NCI-H1436 treated with DMSO at 0.1 percent for 48 hours (cell line): Measurements from ENCODE around the gene GMCL2.
"Not testable (repeated sequence)": the region's sequence is repeated elsewhere in the genome, so short reads cannot be mapped to it uniquely, and the experiment has no call there.

Experiments
- DNase-seq: peaks from one replicate; lab custom pipeline; 2025; lab: John Stamatoyannopoulos, UW

GMCL2 gene, protein sequence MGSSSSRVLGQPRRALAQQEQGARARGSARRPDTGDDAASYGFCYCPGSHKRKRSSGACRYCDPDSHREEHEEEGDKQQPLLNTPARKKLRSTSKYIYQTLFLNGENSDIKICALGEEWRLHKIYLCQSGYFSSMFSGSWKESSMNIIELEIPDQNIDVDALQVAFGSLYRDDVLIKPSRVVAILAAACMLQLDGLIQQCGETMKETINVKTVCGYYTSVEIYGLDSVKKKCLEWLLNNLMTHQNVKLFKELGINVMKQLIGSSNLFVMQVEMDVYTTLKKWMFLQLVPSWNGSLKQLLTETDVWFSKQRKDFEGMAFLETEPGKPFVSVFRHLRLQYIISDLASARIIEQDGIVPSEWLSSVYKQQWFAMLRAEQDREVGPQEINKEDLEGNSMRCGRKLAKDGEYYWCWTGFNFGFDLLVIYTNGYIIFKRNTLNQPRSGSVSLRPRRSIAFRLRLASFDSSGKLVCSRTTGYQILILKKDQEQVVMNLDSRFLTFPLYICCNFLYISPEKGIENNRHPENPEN

DNA sequence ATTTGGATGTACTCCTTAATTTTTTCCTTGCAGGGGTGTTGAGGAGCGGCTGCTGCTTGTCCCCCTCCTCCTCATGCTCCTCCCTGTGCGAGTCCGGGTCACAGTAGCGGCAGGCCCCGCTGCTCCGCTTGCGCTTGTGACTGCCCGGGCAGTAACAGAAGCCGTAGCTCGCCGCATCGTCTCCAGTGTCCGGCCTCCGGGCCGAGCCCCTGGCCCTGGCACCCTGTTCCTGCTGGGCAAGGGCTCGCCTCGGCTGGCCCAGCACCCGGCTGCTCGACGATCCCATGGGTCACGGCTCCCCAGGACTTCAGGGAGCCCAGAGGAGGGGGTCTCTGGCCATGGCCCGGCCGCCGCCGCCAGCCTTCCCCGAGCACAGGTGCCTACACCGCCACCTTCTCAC, at the start of gene GMCL2:
GMCL2 (minus strand) TSS at position 358 of the 400 bp plus-strand sequence; CDS start at position 286, 72 bp downstream.
- no peak for DNase-seq

DNA sequence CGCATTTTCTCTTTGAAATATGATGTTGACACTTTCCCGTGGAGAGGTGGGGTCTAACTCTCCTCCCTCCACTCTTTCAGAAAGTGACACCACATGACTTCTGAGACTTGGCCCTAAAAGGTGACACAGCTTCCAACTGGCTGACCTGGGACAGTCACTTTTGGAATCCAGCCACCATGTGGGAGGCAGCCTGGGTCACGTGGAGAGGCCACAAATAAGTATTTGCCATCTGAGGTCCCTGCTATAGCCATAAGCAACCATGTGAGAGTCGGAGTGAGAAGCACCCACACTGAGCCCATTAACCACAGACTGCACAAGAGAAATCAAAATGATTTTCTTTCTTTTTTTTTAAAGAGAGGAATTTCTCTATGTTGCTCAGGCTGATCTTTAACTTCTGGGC, 49.5 kb upstream of the GMCL2 start:
- no peak for DNase-seq

DNA sequence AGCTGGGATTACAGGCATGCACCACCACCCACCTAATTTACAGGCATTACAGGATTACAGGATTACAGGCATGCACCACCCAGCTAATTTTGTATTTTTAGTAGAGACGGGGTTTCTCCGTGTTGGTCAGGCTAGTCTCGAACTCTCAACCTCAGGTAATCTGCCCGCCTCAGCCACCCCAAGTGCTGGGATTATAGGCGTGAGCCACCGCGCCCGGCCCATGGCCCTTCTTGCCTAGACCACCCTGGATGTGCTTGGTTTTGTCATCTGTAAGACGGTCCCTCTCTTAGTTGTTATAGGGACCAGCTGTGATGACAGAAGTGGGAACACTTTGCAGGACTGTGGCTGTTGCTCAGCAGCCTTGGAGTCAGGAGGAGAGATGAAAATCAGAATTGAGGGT, 49.0 kb upstream of the GMCL2 start:
- no peak for DNase-seq

DNA sequence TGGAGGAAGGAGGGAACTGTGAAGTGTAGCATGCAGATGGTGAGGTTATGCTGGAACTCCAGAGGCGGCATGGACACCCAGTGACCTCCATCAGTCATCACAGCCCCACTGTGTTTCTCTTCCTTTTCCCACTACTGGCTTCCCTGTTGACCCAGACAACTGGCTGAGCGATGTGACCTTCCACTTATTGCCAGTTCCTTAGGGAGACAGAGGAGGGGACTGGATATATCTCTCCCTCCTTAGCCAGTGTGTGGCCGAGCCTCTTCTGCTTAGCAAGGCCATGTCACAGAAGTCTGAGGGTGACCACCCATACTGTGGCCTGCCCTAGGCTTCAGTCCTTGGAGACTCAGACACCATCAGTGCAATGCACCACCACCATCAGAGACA, 48.4 kb upstream of the GMCL2 start:
- no peak for DNase-seq

DNA sequence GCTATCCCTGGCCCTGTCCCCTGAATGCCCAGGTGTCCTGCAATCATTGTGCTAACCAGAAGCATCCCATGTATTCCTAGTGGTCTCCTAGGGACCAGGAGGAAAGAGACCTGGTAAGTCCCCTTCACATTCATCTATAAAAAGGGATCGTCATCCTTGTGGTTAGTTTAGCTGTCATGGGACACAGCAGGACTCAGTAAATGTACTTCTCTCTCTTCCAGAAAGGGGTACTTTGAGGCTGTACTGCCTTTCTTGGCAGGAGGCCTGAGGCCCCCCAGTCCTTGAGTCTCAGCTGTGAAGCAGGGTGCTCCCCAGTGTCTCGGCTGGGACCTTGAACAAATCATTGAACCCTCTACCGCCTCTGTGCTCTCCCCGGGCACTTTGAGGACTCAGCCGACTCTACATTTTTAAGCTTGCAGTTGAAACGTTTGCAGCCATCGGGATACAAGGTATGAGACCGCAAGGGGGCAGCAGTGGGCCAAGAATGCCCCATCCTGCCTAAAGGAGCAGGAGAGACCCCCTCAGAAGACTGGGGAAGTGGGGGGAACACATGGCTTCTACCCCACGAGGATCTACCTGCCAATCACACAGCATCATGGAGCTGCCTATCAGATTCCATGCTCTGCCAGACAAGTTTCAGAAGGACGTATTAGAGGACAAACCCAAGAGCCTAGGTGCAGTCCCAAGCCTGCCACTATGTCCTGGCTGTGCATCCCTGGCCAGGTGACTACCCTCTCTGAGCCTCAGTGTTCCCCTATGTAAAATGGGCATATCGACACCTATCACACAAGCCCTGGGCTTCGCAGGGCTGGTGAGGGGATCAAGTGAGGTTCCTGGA, 47.8 kb upstream of the GMCL2 start:
- no peak for DNase-seq

DNA sequence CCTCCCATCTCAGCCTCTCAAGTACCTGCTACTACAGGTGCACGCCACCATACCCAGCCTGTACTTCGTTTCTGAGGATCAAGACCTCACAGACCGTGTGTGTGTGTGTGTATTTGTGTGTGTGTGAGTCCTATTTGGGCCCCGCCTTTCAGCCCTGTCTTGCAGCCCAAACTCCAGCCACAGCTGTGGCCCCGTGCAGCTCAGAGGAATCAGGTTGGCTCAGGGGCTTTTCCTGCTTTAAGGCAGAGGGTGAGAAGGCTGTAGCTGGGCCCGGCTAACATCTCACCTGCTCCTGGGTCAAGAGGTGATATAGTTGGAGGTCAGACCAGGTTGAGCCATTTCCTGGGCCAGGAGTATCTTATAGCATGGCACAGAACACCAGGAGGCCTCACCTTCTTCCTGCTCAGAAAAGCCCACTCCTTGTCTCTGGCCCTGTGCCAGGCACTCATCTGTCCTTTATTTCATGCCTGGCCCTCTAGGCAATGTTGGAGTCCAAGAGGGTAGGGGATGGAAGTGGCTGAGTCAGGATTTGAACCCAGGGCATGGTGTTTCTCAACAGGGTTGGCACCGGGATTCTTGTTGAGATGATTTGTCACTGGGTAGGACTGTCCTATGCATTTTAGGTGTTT, 47.1 kb upstream of the GMCL2 start:
- no peak for DNase-seq

DNA sequence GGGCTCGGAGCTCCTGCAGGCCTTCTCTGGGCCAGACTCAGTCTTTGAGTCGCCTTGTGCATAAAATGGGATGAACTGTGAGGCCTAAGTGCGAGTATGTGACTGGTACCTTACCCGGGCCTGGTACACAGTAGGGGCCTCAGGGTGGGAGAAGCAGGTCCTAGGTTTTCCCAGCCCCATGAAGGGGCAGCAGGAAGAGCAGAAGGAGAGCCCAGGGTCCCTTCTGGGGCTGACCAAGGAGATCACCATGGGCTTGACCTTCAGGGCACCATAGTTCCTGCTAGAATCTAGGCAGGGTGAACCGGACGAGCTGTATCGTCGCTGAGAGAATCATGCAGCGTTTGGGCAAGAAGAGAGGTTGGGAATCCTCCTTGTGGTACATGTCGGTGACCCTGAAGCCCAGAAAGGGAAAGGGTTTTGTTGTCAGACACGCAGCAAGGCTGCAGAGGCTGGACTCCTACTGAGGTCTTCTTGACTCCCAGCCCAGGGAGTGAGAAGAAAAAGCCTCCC, 45.8 kb upstream of the GMCL2 start:
- DNase-seq: no peak

DNA sequence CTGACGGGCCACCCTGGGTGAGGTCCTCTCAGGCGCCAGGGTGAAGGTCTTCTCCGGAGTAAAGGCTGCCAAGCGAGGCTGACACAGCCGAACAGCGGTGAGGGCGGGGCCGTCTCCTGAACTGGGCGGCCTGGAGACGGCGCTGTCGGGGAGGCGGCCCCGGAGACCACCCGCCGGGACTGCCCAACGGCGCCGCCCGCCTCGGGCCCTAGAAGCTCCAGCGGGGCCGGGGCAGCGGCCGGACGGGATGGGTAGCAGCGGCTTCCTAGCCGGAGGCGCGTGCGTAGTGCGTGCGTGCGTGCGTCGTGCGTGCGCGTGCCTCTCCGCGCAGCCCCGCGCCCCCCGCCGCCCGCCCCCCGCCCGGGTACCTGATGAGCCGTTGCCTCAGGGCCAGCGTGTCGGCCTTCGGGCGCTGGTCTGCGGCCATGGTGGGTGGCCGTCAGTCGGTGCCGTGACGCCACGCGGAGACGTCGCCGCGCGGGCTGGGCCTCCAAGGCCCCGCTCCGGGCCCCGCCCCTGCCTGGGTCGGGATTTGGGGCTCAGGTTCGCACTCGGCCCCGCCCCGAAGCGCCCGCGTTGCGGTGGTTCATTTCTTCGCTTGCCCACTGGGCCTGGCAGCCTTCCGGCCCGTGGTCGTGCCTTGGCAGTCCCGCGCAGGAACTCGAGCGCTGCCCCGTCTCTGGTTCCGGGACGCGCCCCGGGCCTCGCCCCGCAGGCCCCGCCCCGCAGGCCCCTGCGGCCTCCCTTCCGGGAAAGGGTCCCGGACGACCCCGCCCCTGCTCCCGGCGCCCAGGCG, 45.2 kb upstream of the GMCL2 start, which contains the start of gene PHYKPL:
PHYKPL (minus strand) TSS at position 679 of the 796 bp plus-strand sequence; CDS start at position 427, 252 bp downstream.
- no peak for DNase-seq

DNA sequence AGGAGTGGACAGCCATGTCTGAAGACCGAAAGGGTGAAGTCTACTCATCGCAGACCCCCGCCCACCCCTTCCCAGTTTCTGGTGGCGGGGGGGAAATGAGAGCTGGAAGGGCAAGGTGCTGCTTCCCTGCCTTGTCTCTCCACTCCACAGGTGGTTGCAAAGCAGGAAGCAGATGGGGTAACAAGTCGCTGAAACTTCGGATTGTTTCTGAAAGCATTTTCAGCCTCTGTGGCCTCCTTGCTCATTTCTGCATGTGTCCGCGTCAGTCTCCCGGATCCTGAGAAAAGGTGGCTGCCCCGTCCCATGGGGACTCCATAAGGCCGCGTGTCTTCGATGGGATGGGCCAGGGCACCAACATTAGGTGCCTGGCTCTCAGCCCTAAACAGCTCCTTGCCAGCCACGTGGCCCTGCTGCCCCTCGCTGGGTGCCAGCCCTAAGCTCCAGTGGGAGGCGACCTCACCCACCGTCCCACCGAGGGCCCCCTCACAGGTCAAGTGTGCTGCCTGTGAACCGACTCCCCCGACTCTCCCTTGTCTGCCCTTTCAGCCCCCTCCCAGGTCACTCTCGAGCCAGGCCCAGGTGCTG, 44.5 kb upstream of the GMCL2 start:
- no peak for DNase-seq

DNA sequence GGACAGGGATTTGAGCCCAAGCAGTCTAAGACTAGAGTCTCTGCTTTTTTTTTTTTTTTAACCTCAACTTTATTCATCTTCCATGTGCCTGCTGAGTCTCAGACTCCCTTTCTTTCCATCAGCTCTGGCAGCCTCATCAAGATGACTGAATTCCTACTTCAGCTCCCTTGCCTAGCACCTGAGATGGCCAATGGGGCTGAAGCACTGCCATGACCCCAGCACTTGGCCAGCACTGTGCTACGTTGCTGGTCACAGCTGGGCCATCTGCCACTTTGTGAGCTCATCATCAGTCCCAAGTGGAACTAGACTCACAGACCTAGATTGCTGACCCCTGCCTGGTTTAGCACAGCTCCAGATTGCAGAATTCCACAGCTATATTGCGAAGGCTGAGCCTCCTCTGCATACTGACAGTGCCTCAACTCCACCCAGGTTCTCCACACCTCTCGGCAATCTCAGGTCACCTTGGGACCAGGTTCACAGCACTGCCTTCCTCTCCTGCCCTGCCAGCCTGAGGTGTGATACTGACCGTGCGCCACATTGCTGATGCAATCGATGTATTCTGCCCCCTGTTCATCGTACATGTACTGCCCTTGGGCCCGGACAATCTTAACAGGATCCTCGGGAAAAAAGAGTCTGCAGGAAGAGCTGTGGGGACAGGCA, 43.8 kb upstream of the GMCL2 start:
- no peak for DNase-seq

DNA sequence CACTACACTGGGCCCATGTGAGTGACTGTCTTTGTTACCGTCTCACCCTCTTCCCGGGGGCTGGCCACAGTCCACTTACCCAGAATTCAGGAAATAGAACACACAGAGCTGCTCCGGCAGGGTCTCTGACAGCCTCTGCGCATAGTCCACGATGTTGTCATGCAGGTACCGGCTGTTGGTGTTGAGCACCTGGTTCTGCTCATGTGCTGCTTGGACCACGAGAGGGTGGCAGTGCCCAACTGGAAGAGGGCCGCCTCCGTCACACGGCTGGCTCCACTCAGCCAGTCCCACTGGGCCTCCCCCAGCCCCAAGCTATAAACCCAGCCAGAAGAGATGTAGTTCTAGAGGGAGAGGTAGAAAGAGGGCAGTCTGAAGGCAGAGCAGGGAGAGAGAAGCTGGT, 42.7 kb upstream of the GMCL2 start:
- DNase-seq: no peak

DNA sequence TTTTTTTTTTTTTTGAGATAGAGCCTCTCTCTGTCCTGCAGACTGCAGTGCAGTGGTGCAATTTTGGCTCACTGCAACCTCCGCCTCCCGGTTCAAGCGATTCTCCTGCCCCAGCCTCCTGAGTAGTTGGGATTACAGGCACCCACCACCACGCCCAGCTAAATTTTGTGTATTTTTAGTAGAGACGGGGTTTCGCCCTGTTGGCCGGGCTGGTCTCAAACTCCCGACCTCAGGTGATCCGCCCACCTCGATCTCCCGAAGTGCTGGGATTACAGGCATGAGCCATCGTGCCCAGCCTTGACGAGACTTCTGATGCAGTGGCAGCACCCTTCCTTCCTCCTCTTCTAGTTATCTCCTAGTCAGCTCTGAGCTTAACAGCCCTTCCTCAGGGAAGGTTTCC, 41.9 kb upstream of the GMCL2 start:
- not testable (repeated sequence) for DNase-seq

DNA sequence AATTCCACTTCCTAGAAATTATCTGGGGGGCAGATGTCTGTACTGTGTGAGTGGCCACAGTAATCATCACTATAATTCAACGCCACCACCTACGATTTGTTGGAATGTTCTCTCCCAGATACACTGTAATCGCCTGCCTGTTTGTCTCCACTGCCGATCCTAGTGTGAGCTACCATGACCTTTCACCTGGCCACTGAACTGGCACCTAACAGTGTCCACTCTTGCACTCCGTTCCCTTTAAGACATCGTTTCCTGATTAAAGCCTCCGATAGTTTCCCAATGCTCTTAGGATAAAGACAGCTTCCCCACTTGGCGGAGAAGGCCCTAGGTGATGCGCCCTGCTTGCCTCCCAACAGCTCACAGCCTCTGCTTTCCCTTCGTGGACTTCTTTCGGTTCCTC, 41.4 kb upstream of the GMCL2 start:
- DNase-seq: no peak

DNA sequence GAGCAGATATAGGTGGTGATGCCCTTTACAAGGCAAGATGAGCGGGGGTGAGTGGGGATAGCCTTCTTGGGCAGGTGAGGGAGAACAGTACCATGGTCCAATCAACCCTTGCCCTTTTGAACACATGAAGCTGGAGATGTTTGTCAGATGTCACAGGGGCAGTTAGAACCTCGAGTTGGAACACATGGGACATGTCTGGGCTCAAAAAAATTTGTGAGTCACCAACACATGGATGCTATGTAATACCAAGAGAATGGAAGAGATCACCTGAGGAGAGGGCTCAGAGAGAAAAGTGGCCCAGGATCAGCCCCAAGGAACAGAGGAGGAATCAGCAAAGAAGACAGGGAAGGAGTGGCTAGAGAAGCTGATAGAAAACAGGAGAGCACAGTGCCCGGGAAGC, 40.8 kb upstream of the GMCL2 start:
- no peak for DNase-seq

DNA sequence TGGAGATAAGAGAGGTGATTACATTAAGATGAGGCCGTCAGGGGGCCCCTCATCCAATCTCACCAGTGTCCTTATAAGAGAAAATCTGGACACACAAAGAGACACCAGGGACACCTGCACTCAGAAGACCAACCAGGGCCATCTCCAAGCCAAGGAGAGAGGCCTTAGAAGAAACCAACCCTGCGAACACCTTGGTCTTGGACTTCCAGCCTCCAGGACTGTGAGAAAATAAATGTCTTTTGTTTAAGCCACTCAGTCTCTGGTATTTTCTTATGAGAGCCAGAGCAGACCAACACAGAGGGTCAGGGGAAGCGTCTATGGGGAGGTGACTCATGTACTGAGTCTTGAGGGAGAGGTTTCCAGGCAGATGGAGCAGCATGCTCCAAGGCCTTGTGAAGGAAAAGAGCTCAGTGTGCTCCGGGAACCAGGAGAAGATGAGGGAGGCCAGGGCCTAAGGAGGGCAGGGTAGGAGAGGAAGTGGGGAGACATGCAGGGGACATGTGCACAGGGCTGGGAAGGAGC, 40.0 kb upstream of the GMCL2 start:
- no peak for DNase-seq

DNA sequence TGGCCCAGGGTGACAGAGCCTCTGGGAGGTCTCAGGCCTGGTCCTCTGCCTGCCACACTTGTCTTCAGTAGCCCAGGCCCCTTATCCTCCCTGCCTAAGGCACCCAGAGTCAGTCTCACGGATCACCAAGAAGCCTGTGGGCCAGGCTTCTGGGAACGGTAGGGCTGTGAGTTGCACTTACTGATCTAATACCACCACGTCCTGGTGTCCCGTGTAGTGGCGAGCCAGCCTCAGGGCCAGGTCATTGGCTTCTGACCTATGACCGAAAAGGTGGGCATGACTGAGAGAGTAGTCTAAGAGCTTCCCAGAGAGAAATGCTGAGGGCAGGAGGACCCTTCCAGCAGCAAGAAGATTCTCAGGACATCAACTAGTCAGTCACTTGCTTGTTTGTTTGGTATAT, 38.0 kb upstream of the GMCL2 start:
- no peak for DNase-seq

DNA sequence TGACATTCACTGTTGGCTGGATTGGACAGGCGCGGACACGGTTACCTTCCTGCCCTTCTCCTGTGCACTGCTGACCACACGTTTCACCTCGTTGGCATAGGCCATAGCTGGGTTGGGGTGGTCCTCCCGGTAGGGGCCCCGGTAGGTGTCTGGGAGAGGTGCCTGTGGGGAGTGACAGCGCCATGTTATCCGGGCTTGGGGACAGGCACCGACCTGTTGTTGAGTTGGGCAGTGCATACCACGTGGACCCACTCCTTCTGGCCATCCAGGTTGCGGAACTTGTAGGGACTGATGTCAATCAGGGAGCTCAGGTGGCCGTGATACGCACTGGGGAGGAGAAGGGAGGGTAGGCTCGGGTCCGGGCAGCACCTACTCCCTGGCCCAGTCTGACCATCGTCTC, 37.2 kb upstream of the GMCL2 start:
- DNase-seq: no peak

DNA sequence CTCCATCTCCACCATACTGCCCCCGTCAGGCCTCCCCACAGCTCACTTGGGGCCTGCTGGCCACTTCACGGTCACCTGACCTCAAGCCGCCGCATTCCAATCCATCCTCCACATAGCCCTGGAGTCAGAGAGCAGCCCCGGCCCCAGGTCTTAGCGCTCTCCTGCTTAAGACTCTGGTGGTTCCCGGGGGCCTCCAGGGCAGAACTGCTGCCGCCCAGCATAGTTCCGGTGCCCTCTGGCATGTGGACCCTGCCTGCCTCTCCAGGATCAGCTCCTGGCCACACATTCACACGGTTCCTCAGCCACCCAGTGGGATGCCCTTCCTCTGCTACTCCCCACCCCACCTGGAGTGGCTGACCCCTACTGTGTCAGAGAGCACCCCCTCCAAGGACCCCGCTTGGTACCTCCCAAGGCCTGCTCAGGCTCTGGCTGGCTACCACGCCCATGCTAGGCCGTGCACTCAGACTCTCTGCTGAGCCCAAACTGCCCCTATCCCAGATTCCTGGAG, 36.7 kb upstream of the GMCL2 start:
- DNase-seq: no peak

DNA sequence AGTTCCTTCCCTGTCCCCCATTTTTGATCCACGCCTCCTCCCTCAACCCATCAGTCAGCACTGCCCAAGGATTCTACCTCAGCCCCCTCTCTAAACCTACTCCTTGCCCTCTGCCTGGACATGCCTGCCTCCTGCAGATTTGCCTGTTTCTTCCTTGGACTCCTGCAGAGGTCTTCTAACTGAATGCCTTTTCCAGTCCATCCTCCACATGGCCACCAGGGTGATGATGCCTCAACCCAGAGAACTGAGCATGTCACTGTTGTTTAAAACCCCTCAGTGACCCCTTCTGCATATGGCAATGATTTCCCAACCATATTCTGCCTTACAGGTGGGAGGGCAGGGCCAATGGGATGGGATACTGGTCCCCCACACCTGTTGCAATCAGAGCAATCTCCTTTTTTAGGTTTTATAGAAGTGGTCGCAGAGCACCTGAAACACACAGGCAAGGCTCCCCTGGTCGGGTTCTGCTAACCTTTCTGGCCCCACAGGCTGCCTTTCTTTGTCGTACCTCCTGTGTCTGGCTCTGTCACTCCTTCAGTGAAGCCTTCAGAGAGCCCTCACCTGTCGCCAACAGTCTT, 36.1 kb upstream of the GMCL2 start:
- DNase-seq: no peak

DNA sequence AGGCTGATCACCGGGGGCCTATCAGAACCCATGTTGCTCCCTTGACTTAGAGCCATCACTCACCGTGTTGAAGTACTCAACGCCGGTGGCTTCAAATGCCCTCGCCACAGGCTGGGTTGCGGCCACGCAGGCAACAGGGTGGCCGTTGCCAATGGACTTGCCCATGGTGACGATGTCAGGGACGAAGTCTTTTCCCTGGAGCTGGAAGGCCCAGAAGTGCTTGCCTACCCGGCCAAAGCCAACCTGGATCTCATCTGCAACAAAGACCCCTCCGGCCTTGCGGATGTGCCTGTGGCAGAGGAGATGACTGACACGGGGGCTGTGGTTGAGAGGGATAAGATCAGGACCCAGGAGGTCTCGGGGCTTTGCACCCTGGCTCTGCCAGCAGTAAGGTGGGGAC, 35.1 kb upstream of the GMCL2 start:
- DNase-seq: no peak
